SIG-M5 treated with dmso at 0.1 percent for 504 hours (cell line): ENCODE measurements around the gene TAF11L13.

ENCODE experiments used
- DNase-seq: peaks from one replicate; lab custom pipeline; 2025; ENCODE audit not compliant: unreplicated experiment; lab: John Stamatoyannopoulos, UW

Gene TAF11L13

GRCh38 chr5:17678751-17679324, 47.0 kb downstream of the TAF11L13 start:
- DNase-seq, result no peak

- no peak for DNase-seq
Observed at GRCh38 chr5:17679597-17680203, 47.8 kb downstream of the TAF11L13 start.

- DNase-seq, result no peak
Observed at GRCh38 chr5:17680737-17681136, 48.8 kb downstream of the TAF11L13 start.
